Measurements from ENCODE around the gene ZNF652. TPM values are rescaled to one million over a fixed set of nuclear protein-coding genes. Genes with fewer than 3 reads are reported as not detected.

Gene ZNF652
- total and polyA plus RNA-seq, 2 of the 4 experiments (the other 2 are of a cell fraction): 3.6 to 8.8 TPM

DNA sequence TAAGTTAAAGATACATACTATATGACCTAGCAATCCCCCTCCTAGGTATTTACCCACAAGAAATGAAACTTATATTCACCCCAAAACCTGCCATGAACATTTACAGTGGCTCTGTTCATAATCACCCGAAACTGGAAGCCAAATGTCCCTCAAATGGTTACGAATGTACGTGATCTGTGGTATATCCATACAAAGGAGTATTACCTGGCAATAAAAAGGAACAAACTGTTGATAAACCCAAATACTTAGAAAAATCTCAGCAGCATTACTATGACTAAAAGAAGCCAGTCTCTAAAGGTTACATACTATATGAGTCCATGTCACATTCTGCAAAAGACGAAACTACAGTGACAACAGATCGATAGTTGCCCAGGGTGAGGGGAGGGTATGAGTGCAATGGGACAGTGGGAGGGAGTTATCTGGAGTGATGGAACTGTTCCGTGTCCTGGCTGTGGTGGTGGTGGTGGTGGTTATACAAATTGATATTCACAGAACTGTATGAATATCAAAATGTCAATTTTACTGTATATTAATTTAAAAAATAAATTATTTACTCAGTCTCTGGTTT lies 9.4 kb downstream of the ZNF652 start:
- dilution Hi-C loops (cut with HindIII; ENCODE audit: low sequenced_read_pairs, unreplicated experiment) (no loop called here), intact Hi-C loops (cut with micrococcal nuclease) (no loop called here)

More for the DNA sequence above, 9.4 kb downstream of the ZNF652 start:
- in situ Hi-C loops (cut with MboI; ENCODE audit: low sequenced_read_pairs): no loop called here
- Histone ChIP-seq H4K91ac (ENCODE audit: insufficient read depth, low read depth, low read length) (no peak overlapping the region), H2BK20ac (ENCODE audit: low read depth, low read length) (no peak overlapping the region), H4K8ac (ENCODE audit: low read depth in 2 of 2, low read length in 2 of 2) (no peak overlapping the region), H4K20me1 (ENCODE audit: insufficient read depth, low read length) (peaks cover 53% of the 10 kb centered on the region), H3K18ac (ENCODE audit: low read depth, low read length) (no peak overlapping the region), H3K9me3 (ENCODE audit: control insufficient read depth, insufficient read depth, low read length) (no peaks in the 10 kb centered on the region), H2AFZ (replicated peaks; ENCODE audit: low read length, poor library complexity) (no peak overlapping the region), H2BK120ac (ENCODE audit: low read depth, low read length) (no peak overlapping the region), H3K9ac (ENCODE audit: low read depth, low read length) (no peak overlapping the region), H3K27me3 (ENCODE audit: control insufficient read depth, insufficient read depth, low read length) (no peaks in the 10 kb centered on the region), H3K4ac (ENCODE audit: low read depth, low read length) (no peak overlapping the region), H3K14ac (replicated peaks; ENCODE audit: low read depth, low read length) (no peak overlapping the region), H3K27ac (ENCODE audit: insufficient read depth, low read length) (no peak overlapping the region), H3K79me1 (ENCODE audit: low read depth in 1 of 2, low read length in 2 of 2) (peaks cover 18 to 60% of the 10 kb centered on the region in 2 experiments), H2BK15ac (ENCODE audit: low read depth, low read length) (no peak overlapping the region; the same call in 2 of the 3 replicates), H2AK5ac (ENCODE audit: low read depth, low read length) (no peak overlapping the region; the same call in 1 of the 2 replicates), H3K4me3 (ENCODE audit: insufficient read depth, low read depth, low read length) (no peak overlapping the region), H2BK5ac (ENCODE audit: low read depth, low read length, poor library complexity, severe bottlenecking) (no peak overlapping the region), H3K36me3 (ENCODE audit: control insufficient read depth, insufficient read depth, low read length) (no peaks in the 10 kb centered on the region), H3K4me2 (ENCODE audit: low read depth, low read length) (no peak overlapping the region), H3K56ac (ENCODE audit: extremely low read depth, insufficient read depth, low read length) (no peak overlapping the region), H4K5ac (ENCODE audit: low read depth, low read length) (no peak overlapping the region), H2AK9ac (replicated peaks; ENCODE audit: low read depth, low read length, poor library complexity) (no peak overlapping the region), H3K9me1 (ENCODE audit: insufficient read depth, low read length) (peaks cover 10% of the 10 kb centered on the region), H3K4me1 (ENCODE audit: control insufficient read depth, insufficient read depth, low read length) (peaks cover 4% of the 10 kb centered on the region), H3K23ac (ENCODE audit: low read depth, low read length) (no peak overlapping the region)
- WGBS, 2 experiments (ENCODE audit: extremely low coverage in 2 of 2, insufficient read length in 1 of 2): 100% methylated on average over 1 of the region's 6 CpGs; no CpG with 5 or more reads in 1 of the 2 experiments
- BruUV-seq (replicated peaks): no TSS peak
- ChIA-PET POLR2A (ENCODE audit: unreplicated experiment) (no interaction called here), CTCF (no interaction called here)
- ATAC-seq (ENCODE audit: low read depth): no peak
- no peak for TF ChIP-seq BHLHE40 (IDR thresholded peaks at IDR 0.05; ENCODE audit: low read depth, low read length)
- TF ChIP-seq RAD21 (IDR thresholded peaks at IDR 0.05; ENCODE audit: low read length): no peak
- TF ChIP-seq CHD1 (IDR thresholded peaks at IDR 0.05; ENCODE audit: low read depth, low read length): no peak
- TF ChIP-seq, protein P1, sequence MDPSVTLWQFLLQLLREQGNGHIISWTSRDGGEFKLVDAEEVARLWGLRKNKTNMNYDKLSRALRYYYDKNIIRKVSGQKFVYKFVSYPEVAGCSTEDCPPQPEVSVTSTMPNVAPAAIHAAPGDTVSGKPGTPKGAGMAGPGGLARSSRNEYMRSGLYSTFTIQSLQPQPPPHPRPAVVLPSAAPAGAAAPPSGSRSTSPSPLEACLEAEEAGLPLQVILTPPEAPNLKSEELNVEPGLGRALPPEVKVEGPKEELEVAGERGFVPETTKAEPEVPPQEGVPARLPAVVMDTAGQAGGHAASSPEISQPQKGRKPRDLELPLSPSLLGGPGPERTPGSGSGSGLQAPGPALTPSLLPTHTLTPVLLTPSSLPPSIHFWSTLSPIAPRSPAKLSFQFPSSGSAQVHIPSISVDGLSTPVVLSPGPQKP (IDR thresholded peaks at IDR 0.05; ENCODE audit: borderline replicate concordance, low read depth, low read length): no peak
- TF ChIP-seq, protein P2, sequence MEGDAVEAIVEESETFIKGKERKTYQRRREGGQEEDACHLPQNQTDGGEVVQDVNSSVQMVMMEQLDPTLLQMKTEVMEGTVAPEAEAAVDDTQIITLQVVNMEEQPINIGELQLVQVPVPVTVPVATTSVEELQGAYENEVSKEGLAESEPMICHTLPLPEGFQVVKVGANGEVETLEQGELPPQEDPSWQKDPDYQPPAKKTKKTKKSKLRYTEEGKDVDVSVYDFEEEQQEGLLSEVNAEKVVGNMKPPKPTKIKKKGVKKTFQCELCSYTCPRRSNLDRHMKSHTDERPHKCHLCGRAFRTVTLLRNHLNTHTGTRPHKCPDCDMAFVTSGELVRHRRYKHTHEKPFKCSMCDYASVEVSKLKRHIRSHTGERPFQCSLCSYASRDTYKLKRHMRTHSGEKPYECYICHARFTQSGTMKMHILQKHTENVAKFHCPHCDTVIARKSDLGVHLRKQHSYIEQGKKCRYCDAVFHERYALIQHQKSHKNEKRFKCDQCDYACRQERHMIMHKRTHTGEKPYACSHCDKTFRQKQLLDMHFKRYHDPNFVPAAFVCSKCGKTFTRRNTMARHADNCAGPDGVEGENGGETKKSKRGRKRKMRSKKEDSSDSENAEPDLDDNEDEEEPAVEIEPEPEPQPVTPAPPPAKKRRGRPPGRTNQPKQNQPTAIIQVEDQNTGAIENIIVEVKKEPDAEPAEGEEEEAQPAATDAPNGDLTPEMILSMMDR (conservative IDR thresholded peaks at IDR 0.05; ENCODE audit: low read depth, low read length): no peak
- TF ChIP-seq, protein P3, sequence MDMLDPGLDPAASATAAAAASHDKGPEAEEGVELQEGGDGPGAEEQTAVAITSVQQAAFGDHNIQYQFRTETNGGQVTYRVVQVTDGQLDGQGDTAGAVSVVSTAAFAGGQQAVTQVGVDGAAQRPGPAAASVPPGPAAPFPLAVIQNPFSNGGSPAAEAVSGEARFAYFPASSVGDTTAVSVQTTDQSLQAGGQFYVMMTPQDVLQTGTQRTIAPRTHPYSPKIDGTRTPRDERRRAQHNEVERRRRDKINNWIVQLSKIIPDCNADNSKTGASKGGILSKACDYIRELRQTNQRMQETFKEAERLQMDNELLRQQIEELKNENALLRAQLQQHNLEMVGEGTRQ (IDR thresholded peaks at IDR 0.05; ENCODE audit: low read depth, low read length): no peak
- no peak for TF ChIP-seq SMC3 (IDR thresholded peaks at IDR 0.05; ENCODE audit: low read depth, low read length)
- no peak for TF ChIP-seq FOS (IDR thresholded peaks at IDR 0.05; ENCODE audit: low read depth, low read length)
- TF ChIP-seq RCOR1 (IDR thresholded peaks at IDR 0.05; ENCODE audit: insufficient replicate concordance, low read length): no peak
- TF ChIP-seq MAZ (IDR thresholded peaks at IDR 0.05; ENCODE audit: borderline replicate concordance, low read depth, low read length): no peak
- TF ChIP-seq NFE2L2 (IDR thresholded peaks at IDR 0.05; ENCODE audit: low read depth, low read length): no peak
- no peak for TF ChIP-seq MXI1 (IDR thresholded peaks at IDR 0.05; ENCODE audit: borderline replicate concordance, low read depth, low read length)
- TF ChIP-seq CEBPB (IDR thresholded peaks at IDR 0.05; ENCODE audit: low read depth, low read length): no peak
- TF ChIP-seq MAFK (IDR thresholded peaks at IDR 0.05; ENCODE audit: low read depth, low read length): no peak
- no peak for DNase-seq

Data from IMR-90 (cell line).